ENCODE data around the gene FAM241B.

The FAM241B gene

DNA sequence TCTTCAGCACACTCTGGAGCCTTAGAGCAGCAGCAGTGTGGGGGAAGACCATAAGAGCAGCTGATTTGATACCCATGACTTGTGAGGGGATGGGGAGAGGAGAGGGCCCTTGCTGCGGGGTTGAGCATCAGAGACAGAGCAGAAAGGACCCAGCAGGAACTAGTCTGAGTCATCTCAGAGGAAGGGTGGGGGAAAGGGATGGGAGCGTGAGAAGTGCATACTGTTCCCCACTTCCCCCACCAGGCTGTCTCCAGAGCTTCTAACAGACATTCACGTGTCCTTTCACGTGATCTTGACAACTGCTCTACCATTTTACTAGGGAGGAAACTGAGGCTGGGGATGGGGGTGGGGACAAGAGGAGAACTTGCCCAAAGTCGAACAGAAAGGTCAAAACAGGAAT is 38.7 kb downstream of the FAM241B start:
- DNase-seq, result peak in 1 of 2 experiments; percentile 17

DNA sequence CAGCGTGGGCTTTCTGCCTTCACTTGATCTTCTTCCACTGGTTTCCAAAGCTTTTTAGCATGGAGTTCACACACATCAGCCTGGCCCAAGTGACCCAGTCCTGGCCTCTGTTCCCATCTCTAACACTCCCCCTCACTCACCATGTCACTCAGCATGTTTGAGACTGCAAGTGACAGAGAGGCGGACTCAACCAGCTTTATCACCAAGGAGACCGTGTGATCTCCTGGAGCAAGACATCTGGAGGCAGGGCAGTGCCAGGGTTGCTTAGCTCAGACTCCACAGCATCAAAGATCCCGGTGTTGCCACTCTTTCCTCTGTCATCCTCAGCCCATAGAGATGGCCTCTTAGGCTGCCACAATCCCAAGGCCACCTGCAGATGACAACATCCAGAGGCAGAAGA is 39.4 kb downstream of the FAM241B start:
- DNase-seq, result no peak

DNA sequence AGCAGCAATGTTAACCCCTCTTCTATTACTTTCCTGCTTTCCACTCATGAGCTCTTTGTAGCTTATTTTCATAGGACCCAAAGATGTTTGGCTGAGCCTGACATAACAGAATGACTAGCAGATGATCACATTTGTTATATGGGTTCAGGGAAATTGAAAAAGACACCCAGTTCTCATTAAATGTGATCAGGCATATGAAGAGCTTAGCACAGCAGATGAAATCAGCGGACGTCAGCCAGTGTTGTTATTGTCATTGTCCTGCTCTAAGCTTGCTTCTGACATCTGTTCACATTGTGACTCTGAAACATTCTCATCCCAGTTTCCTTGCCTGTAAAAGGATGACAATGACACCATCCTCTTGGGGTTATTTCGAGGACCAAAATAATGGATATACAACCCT is 43.5 kb downstream of the FAM241B start:
- no peak for DNase-seq

- no peak for DNase-seq
These were observed 44.7 kb downstream of the FAM241B start for GRCh38 chr10:69674786-69675185.

GRCh38 chr10:69676301-69676700 is 46.3 kb downstream of the FAM241B start:
- DNase-seq, result no peak

- DNase-seq, result no peak
These were observed 48.1 kb downstream of the FAM241B start for GRCh38 chr10:69677985-69678654.

DNA sequence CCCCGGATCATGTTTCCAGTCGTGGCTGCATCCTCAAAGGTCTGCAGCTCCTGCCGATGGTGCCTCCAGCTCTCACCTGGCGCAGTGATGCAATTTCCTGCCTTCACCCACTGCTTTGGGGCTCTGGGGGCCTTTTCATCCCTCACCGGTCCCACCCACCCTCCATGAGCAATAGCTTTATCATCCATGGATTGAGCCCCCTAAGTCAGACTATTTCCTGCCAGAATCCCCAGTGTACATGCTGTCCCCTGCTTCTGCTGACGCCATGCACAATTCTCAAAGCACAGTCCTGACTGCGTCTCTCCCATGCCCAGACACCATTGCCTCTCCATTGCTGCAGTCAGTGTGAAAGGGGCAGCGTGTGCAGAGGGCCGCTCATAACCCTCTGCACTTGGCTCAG is 49.7 kb downstream of the FAM241B start:
- DNase-seq, result no peak

DNA sequence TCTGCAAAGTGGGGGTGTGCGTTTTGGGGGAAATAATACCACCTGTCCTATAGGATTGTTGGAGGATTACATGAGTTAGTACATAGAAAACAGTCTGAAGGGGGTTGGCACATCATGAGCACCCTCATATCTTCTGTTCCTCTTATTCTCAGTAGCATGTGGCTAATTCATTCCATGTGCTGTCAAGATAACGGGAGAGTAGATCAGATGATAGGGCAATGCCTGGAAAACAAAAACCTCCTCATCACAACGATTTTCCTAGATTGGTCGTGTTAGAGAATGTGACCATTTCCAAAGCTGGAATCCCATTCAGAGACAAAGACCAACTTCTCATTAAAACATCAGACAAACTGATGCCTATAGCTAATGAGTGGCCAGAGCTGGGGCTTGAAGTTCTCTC is 50.6 kb downstream of the FAM241B start:
- no peak for DNase-seq

DNA sequence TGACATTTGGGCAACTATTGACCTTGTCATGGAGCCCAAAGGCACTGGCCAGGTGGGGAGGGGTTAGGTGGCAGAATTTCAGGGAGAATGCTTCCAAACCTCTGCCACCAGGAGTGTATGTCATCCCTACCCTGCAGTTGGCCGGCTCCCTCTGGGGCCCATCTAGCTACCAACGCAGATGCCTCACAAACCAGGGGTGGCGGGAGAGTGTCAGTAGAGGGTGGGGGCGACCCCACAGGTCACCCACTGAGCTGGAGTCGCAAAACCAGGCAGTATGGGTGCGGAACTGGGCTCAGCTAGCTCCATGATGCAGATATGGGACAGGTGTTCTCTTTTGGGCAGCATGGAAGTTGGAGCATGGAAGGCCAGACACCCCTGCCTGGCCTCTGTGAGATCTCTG is 51.4 kb downstream of the FAM241B start:
- DNase-seq, result no peak

GRCh38 chr10:69682955-69683474 is 53.0 kb downstream of the FAM241B start:
- DNase-seq, result no peak
